ENCODE data around the gene AHRR.

AHRR gene

GRCh38 chr5:436641-436975 lies 115.1 kb downstream of the AHRR start:
- no peak for DNase-seq
- Mint-ChIP-seq H3K4me1 (peaks cover 23 to 47% of the 10 kb centered on the region in 2 donors), H3K27me3 (peaks cover 7 to 21% of the 10 kb centered on the region in 2 donors), H3K36me3 (peaks cover 63 to 68% of the 10 kb centered on the region in 2 donors), H3K4me3 (no peak overlapping the region), H3K9me3 (no peaks in the 10 kb centered on the region), H3K27ac (peak overlapping the region; percentile 47)
- ATAC-seq (replicated peaks), result no peak

DNA sequence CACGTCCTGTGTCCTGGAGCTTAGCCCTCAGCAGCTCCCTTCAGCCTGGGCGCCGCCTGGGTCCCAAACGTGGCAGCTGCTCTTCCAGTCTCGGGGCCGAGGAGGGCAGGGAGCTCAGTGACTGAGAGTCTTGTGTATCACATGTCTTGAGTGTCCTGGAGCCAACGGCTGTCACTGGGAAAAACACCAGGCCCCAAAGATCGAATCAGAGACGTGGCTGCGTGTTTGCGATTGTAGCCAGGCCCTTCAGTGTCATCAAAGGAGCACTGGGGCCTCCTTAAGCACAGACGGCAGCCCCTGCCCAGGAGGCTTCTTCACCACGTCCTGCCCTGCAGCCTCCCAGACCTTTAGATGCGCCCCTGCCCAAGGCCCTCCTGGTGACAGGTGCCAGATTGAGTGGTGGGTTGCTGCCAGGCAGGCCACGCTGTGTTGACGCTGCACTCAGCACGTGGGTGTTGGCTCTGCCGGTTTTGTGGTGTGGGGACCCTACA lies 115.8 kb downstream of the AHRR start:
- no peak for DNase-seq
- Mint-ChIP-seq H3K36me3 (peaks cover 62 to 68% of the 10 kb centered on the region in 2 donors), H3K9me3 (no peaks in the 10 kb centered on the region), H3K4me3 (no peak overlapping the region), H3K4me1 (peaks cover 25 to 50% of the 10 kb centered on the region in 2 donors), H3K27me3 (peaks cover 7 to 20% of the 10 kb centered on the region in 2 donors), H3K27ac (peak overlapping the region; percentile 31)
- ATAC-seq (replicated peaks), result no peak

- Mint-ChIP-seq H3K27me3 (peaks cover 2 to 11% of the 10 kb centered on the region in 2 donors), H3K27ac (peak overlapping the region; percentile 51), H3K36me3 (peaks cover 55 to 63% of the 10 kb centered on the region in 2 donors), H3K4me3 (no peak overlapping the region), H3K9me3 (no peaks in the 10 kb centered on the region), H3K4me1 (peaks cover 27 to 55% of the 10 kb centered on the region in 2 donors)
- no peak for DNase-seq
- no peak for ATAC-seq (replicated peaks)
These were observed 117.0 kb downstream of the AHRR start for GRCh38 chr5:438481-438981.

DNA sequence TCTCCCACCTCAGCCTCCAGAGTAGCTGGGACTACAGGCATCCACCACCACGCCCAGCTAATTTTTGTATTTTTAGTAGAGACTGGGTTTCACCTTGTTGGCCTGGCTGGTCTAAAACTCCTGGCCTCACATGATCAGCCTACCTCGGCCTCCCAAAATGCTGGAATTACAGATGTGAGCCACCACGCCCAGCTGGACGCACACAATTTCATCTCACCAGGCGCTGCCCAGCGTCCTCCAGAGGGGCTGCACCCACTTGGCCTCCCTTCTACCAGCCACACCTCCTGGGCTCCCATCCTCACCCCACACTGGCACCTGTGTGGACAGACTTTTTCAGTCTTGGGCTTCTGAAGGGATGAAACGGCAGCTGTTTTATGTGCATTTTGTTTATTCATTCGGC lies 117.7 kb downstream of the AHRR start:
- Mint-ChIP-seq H3K27me3 (peaks cover 0 to 5% of the 10 kb centered on the region in 2 donors), H3K9me3 (no peaks in the 10 kb centered on the region), H3K4me3 (peak overlapping the region in 1 of 2 donors; percentile 17), H3K4me1 (peaks cover 31 to 60% of the 10 kb centered on the region in 2 donors), H3K27ac (peak overlapping the region; percentile 68), H3K36me3 (peaks cover 54 to 62% of the 10 kb centered on the region in 2 donors)
- no peak for ATAC-seq (replicated peaks)
- no peak for DNase-seq

DNA sequence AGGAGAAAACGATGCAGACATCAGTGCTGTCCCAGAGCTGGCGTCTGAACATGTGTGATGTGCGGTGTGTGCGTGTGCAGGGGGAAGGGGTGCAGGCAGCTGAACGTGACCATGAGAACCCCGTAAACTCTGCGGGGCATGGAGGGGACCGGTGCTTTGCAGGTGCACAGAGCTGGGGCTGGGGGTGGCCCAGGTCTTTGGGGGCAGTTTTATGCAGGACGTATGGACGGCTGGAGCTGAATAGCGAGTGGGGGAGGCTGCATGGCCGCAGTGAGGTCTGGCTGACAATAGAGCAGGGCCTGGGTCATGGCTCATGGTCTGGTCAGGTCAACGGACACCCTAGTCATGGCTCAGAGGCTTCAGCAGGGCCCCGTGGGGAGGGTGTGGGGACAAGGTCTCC lies 118.1 kb downstream of the AHRR start:
- peaks cover 36 to 65% of the 10 kb centered on the region in 2 donors for H3K4me1 Mint-ChIP-seq
- ATAC-seq (replicated peaks) (no peak), DNase-seq (no peak)
- peaks cover 54 to 62% of the 10 kb centered on the region in 2 donors for H3K36me3 Mint-ChIP-seq
- peak overlapping the region; percentile 68 for H3K27ac Mint-ChIP-seq
- H3K9me3 Mint-ChIP-seq, result no peaks in the 10 kb centered on the region
- H3K27me3 Mint-ChIP-seq, result peaks cover 0 to 4% of the 10 kb centered on the region in 2 donors
- H3K4me3 Mint-ChIP-seq, result peak overlapping the region in 1 of 2 donors; percentile 27

- Mint-ChIP-seq H3K9me3 (no peaks in the 10 kb centered on the region), H3K36me3 (peaks cover 49 to 59% of the 10 kb centered on the region in 2 donors), H3K4me1 (peaks cover 37 to 71% of the 10 kb centered on the region in 2 donors), H3K27ac (peak overlapping the region; percentile 59), H3K4me3 (peak overlapping the region; percentile 40 to 53), H3K27me3 (peaks cover 0 to under 1% of the 10 kb centered on the region in 2 donors)
- no peak for DNase-seq
- ATAC-seq (replicated peaks), result peak; percentile 26 to 40
These were observed 119.1 kb downstream of the AHRR start for GRCh38 chr5:440401-441201.

GRCh38 chr5:441996-442334 lies 120.5 kb downstream of the AHRR start:
- no peaks in the 10 kb centered on the region for H3K9me3 Mint-ChIP-seq
- DNase-seq (no peak), ATAC-seq (replicated peaks) (no peak)
- H3K27ac Mint-ChIP-seq, result peak overlapping the region; percentile 98
- peaks cover 0 to 5% of the 10 kb centered on the region in 2 donors for H3K27me3 Mint-ChIP-seq
- peak overlapping the region; percentile 98 to 99 for H3K4me3 Mint-ChIP-seq
- peaks cover 44 to 60% of the 10 kb centered on the region in 2 donors for H3K36me3 Mint-ChIP-seq
- peaks cover 41 to 71% of the 10 kb centered on the region in 2 donors for H3K4me1 Mint-ChIP-seq

DNA sequence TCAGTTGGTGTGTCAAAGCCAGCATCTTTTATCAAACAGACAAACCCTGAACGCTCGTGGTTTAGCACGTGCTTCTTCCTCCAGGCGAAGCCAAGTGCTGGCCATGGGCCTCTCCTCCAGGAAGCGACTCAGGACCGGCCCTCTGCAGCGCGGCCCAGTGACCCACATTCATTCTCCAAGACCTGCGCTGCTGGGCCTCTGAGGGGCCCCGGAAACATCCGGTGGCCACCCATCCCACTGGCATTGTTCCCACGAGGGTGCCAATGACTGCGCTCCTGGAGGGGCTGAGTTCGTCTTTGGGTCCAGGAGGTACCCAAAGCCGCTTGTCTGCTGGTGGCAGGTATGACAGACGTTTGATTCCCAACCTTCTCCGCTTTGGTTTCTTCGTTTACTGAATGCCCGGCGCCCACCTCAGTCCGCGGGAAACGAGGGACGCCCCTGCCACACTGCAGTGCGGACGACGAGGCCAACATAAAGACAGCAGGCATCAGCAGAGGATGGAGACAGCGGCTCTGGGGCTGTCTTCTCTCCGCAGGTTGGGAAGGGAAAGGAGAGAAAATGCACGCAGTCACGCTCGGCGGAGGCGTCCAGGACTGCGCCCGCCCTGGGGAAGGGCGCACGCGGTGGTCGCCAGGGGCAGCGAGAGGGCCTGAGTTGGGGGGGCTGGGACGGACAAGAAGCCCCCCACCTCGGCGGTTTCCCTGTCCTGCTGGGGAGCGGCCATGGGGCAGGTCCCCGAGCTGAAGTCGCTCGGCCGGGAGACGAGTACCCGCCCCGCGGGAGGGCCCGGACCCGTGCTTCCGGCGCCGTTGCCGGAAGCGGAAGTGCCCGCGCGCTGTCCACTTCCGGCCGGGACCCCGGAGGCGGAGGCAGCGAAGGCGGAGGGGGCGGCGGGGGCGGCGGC lies 121.1 kb downstream of the AHRR start, which contains the start of gene EXOC3:
TSS of gene EXOC3 (plus strand) at position 842 of the 904 bp plus-strand sequence. CDS start 3,030 bp downstream, outside the sequence.
- DNase-seq, result peak; percentile 69
- Mint-ChIP-seq H3K27ac (peak within 1 kb of the TSS; percentile 98), H3K9me3 (no peaks in the 10 kb centered on the region), H3K4me3 (peak within 1 kb of the TSS; percentile 98 to 99), H3K4me1 (peaks cover 43 to 74% of the 10 kb centered on the region in 2 donors), H3K36me3 (peaks cover 45 to 63% of the 10 kb centered on the region in 2 donors), H3K27me3 (peaks cover 0 to 5% of the 10 kb centered on the region in 2 donors)
- peak; percentile 86 to 87 for ATAC-seq (replicated peaks)

- no peak for DNase-seq
- peak overlapping the region; percentile 98 for H3K27ac Mint-ChIP-seq
- peaks cover 52 to 72% of the 10 kb centered on the region in 2 donors for H3K36me3 Mint-ChIP-seq
- no peaks in the 10 kb centered on the region for H3K9me3 Mint-ChIP-seq
- peak overlapping the region; percentile 98 to 99 for H3K4me3 Mint-ChIP-seq
- peak; percentile 44 to 59 for ATAC-seq (replicated peaks)
- peaks cover 46 to 83% of the 10 kb centered on the region in 2 donors for H3K4me1 Mint-ChIP-seq
- peaks cover 0 to 5% of the 10 kb centered on the region in 2 donors for H3K27me3 Mint-ChIP-seq
These were observed 122.0 kb downstream of the AHRR start for GRCh38 chr5:443239-444151.

DNA sequence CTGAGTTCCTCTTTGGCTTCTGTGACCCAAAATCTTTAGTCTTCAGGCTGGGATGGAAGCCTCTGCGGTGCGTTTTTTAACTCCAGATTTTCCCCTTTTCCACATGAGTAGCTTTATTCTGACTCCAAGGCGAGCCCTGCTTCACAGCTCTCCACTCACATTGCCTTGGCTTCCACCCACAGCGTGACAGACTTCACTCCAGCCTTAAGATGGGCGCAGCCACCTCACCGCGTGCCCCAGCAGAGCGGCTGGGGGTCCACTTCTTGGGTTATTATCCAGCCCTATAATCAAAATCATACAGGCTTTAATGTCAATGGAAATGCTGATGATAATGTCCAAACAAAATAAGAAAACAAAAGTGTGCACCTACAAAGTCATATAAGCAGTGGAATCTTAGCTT lies 122.7 kb downstream of the AHRR start:
- Mint-ChIP-seq H3K9me3 (no peaks in the 10 kb centered on the region), H3K27me3 (peaks cover 0 to 5% of the 10 kb centered on the region in 2 donors), H3K27ac (peak overlapping the region; percentile 98), H3K36me3 (peaks cover 57 to 79% of the 10 kb centered on the region in 2 donors), H3K4me3 (peak overlapping the region; percentile 98 to 99), H3K4me1 (peaks cover 49 to 88% of the 10 kb centered on the region in 2 donors)
- no peak for DNase-seq
- no peak for ATAC-seq (replicated peaks)

DNA sequence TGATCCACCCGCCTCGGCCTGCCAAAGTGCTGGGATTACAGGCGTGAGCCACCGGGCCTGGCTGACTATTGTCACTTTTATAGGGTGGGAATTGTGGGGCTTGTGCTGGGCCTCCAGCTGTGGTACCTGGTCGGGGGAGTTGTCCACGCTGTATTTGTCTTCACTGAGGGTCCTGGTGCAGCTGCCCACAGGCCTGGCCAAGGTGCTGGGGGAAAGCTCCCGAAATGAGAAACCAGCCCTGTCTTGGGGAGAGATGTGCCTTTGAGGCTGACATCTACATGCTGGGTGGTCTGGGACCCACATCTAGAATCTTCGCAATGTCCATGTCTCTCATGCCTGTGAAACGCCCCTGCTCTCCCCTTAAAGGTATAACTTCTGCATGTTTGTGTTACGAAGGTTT lies 124.1 kb downstream of the AHRR start:
- ATAC-seq (replicated peaks), result no peak
- peak overlapping the region; percentile 33 to 42 for H3K4me3 Mint-ChIP-seq
- H3K9me3 Mint-ChIP-seq, result peaks cover 0 to 2% of the 10 kb centered on the region in 2 donors
- DNase-seq, result no peak
- peaks cover 0 to 5% of the 10 kb centered on the region in 2 donors for H3K27me3 Mint-ChIP-seq
- H3K36me3 Mint-ChIP-seq, result peaks cover 66 to 82% of the 10 kb centered on the region in 2 donors
- H3K27ac Mint-ChIP-seq, result peak overlapping the region; percentile 68
- H3K4me1 Mint-ChIP-seq, result peaks cover 42 to 82% of the 10 kb centered on the region in 2 donors

DNA sequence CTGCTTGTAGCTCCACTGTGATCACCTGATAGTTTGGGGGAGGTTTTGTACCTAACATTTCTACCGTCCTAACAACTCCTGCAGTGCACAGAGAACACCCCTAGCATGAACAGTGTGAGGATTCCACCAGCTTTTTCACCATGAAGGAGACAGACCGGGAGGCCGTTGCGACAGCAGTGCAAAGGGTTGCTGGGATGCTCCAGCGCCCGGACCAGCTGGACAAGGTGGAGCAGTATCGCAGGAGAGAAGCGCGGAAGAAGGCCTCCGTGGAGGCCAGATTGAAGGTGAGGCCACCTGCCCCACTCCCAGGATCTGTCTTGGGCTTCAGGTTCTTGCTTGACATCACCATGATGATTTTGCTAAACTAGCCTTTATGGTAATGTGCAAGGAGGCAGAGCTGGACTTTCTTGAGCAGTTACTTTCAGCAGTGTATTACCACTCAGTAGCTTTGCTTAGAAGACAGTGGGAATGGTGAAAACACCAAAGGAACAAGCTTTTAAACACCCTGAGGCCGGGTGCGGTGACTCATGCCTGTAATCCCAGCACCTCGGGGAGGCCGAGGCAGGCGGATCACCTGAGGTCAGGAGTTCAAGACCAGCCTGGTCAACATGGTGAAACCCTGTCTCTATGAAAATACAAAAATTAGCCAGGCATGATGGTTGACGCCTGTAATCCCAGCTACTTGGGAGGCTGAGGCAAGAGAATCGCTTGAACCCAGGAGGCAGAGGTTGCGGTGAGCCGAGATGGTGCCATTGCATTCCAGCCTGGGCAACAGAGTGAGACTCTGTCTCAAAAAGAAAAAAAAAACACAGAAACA lies 124.8 kb downstream of the AHRR start:
- Mint-ChIP-seq H3K4me3 (peak overlapping the region; percentile 52 to 72), H3K36me3 (peaks cover 72 to 85% of the 10 kb centered on the region in 2 donors), H3K27me3 (peaks cover 0 to 5% of the 10 kb centered on the region in 2 donors), H3K9me3 (peaks cover 0 to 6% of the 10 kb centered on the region in 2 donors), H3K4me1 (peaks cover 39 to 75% of the 10 kb centered on the region in 2 donors), H3K27ac (peak overlapping the region; percentile 83)
- ATAC-seq (replicated peaks) (no peak), DNase-seq (no peak)

All from stimulated activated naive B cell treated with anti-CD40 and anti-IgM and Interleukin-4, amounts not matched to agents 10 μg/mL and 1 μg/mL and 100 μg/mL, for 72 hours (primary cell).